AG09309 (cell line): ENCODE results near the gene UTP18.
"Not testable (repeated sequence)": the region's sequence is repeated elsewhere in the genome, so short reads cannot be mapped to it uniquely, and the experiment has no call there.

Experiments
- DNase-seq: peaks from one replicate; pipeline ENCODE4 v3.0.0-alpha.2; 2010; ENCODE audit warnings: low read depth
- H3K4me3 ChIP-seq: 2 replicates; pipeline ENCODE4 v1.5.1; 2011; ENCODE audit warnings: mild to moderate bottlenecking, low read depth, low read length, moderate library complexity; ENCODE audit not compliant: control insufficient read depth
- TF ChIP-seq, protein P1 (sequence below): IDR thresholded peaks from 2 replicates; pipeline ENCODE4 v1.5.1; 2011; ENCODE audit warnings: mild to moderate bottlenecking, low read depth, low read length, inconsistent platforms; ENCODE audit not compliant: insufficient read depth, control insufficient read depth; ENCODE audit errors: missing control alignments

The UTP18 gene

DNA sequence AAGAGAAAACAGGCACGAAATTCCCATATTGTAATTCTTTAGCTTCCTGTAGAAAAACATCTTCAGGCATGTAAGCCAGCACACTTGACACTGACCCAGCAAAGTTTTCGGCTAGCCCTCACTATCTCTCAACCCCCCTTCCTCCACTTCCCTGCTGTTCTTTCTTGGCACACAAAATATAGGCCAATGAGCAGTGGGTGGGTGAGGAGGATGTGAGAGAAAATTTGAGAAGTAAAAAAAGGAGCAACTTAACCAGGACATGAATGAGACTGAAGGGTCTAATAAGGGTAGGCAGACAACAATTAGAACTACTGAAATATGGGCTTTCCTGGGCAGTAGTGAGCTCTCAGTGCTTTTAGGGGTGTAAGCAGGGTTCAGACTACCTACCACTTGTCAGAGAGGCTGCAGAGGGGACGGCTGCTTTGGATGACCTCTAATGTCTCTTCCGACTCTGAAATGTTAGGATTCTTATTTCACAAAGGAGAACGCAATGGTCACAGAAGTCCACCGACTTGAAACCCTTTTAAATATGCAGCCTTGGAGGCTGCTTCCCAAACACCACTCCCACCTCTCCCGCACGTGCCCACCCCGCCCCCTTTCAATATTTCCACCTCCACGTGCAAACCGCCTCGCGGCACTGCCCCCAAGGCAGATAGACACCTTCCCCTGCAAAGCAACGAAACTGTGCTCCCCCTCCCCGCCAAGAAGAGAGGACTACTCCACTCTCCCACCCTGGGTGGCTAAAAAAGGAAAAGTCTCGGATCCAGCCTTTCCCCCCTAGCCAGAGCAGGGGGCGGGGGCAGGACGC is 1.4 kb upstream of the UTP18 start:
- no peak for DNase-seq
- TF ChIP-seq, protein P1, sequence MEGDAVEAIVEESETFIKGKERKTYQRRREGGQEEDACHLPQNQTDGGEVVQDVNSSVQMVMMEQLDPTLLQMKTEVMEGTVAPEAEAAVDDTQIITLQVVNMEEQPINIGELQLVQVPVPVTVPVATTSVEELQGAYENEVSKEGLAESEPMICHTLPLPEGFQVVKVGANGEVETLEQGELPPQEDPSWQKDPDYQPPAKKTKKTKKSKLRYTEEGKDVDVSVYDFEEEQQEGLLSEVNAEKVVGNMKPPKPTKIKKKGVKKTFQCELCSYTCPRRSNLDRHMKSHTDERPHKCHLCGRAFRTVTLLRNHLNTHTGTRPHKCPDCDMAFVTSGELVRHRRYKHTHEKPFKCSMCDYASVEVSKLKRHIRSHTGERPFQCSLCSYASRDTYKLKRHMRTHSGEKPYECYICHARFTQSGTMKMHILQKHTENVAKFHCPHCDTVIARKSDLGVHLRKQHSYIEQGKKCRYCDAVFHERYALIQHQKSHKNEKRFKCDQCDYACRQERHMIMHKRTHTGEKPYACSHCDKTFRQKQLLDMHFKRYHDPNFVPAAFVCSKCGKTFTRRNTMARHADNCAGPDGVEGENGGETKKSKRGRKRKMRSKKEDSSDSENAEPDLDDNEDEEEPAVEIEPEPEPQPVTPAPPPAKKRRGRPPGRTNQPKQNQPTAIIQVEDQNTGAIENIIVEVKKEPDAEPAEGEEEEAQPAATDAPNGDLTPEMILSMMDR = no peak
- peak overlapping the region; percentile 79 for H3K4me3 ChIP-seq

DNA sequence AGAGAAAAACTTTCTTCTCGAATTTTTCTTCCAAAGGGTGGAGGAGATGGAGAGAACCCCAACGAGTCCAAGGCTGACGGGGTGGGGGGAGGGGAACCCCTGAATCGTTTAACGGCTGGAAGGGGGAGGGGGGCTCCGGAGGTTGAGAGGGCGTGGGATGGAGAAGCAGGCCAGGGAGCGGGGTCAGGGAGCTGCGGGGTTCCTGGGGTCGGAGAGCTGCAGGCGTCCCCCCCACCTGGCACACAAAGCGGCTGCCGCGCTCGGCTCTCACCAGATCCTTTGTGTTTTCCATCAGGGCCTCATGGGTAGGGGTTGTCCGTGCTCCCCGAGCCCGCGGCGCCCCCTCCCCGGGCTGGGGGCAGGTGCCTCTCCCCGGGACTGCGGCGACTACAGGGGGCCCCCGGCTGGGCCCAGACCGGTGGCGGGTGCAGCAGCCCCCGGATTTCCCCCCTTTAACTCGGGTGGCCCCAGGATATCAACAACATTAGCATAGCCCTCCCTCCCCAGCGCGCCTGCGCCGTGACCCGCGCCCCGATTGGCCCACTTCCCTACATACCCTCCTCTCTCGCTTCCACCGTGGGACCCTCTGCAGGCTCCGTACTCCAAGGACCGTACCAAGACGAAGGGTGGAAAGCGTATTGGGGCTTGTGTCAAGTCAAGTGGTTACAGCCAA is 646 bp upstream of the UTP18 start, which contains the start of gene MBTD1:
Gene MBTD1 (minus strand): TSS at position 486 of the 673 bp plus-strand sequence. CDS start 34,888 bp downstream, outside the sequence.
- TF ChIP-seq, protein P1 = no peak
- peak; percentile 86 for DNase-seq
- H3K4me3 ChIP-seq = peak within 1 kb of the TSS; percentile 79

DNA sequence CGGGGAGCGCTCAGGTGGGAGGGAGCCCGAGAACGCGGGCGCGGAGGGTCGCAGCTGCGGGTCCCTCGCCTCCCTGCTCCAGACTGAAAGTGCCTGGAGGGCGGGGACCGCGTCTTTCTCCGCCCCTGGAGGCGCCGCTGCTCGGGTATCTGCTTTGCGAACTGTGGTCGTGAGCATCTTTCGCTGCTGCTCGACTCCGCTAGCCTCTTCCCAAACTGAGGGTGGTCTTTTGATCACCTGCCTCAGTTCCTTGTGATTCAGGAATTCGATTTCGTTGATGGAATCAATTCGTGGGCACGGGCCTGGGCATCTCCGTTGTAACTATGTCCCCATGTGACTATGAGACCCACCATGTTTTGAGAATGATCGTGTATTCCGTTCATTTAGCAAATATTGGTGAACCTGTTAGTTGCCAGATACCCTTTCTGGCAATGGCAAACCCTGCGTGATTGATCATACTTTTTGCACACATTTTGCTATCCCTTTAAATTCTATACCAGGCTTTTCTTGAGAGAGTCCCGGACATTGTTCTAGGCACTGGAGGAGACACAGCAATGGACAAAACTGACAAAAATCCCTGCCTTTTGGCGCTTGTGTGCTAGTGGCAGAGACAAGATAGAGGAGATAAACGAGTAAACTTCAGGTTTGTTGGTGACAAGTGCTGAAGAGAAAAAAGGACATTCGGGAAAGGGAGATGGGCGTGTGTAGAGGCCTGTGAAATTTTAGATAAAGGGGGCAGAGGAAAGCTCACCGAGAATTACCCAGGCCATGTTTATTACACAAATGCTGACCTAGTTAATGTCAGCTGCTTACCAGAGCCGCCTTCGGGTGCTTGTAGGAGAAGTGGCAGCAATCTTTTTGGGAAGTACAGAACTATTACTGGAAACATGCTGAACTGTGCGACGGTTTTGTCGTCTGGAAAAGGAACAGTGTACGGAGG is 948 bp downstream of the UTP18 start:
- TF ChIP-seq, protein P1 = no peak
- peak overlapping the region; percentile 66 for H3K4me3 ChIP-seq
- DNase-seq = no peak

DNA sequence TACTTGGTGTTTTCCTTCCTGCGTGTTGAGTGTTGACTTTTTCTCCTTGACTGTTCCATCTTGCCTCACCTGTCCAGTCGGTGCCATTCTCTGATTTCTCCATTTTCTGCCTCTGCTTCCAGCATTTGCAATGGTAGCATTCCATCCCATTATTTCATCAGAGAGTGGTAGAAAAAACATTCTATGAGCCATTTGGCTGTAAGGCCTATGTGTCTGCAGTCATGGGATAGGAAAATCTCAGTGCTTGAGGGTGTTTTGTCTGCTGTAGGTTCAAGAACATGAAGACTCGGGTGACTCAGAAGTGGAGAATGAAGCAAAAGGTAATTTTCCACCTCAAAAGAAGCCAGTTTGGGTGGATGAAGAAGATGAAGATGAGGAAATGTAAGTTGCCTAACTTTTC is 2.7 kb downstream of the UTP18 start:
- no peak overlapping the region for H3K4me3 ChIP-seq
- no peak for DNase-seq
- TF ChIP-seq, protein P1 = no peak

DNA sequence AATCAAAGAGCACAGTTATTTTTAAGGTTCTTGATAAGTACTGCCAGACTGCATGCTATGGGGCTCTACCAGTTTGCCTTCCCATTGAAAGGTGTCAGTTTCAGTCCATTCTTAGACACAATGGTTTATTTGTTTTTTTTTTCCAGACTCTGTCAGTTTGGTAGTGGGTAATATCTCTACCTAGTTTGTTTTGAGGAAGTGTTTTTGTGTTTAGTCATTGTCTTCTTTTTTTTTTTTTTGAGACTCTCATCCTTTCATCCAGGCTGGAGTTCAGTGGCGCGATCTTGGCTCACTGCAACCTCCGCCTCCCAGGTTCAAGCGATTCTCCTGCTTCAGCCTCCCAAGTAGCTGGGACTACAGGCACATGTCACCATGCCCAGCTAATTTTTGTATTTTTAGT is 4.1 kb downstream of the UTP18 start:
- DNase-seq, H3K4me3 ChIP-seq: not testable (repeated sequence)

DNA sequence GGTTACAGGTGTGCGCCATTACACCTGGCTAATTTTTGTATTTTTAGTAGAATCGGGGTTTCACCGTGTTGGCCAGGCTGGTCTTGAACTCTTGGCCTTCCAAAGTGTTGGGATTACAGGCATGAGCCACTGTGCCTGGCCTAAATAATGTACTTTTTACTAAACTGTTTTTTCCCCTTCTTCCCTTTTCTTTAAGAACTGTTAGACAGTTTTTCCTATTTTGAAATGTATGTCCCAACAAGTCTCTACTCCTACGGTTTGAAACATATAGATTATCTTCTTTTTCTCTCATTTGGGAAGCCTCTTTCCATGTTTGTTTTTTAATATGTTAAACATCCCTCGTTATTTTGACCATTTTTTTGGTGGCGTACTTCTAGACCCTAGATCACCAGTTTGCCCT is 9.6 kb downstream of the UTP18 start:
- no peak for DNase-seq
- TF ChIP-seq, protein P1 = no peak
- H3K4me3 ChIP-seq = no peak overlapping the region
